Measurements from ENCODE around the gene RGS16.

RGS16 gene

DNA sequence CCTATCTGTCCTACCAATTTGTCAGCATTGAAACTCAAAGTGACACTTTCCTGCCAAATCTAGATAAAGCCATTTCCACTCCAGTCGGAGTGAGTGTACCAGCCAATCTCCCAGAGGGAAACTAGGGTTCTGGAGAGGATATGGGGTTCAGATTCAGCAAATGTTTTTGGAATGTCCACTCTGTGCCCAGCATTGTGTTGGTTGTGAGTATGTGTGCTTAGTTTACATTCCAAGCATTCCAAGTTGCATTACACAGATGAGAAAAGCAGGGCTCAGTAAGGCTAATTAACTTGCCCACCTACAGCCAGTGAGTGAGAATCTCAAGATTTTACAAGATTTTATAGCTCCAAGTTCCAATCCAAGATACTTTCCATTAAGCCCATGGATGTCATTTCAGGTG is 26.4 kb upstream of the RGS16 start:
- no peak for DNase-seq (ENCODE audit: low read depth in 4 of 4, low spot score in 1 of 4)

DNA sequence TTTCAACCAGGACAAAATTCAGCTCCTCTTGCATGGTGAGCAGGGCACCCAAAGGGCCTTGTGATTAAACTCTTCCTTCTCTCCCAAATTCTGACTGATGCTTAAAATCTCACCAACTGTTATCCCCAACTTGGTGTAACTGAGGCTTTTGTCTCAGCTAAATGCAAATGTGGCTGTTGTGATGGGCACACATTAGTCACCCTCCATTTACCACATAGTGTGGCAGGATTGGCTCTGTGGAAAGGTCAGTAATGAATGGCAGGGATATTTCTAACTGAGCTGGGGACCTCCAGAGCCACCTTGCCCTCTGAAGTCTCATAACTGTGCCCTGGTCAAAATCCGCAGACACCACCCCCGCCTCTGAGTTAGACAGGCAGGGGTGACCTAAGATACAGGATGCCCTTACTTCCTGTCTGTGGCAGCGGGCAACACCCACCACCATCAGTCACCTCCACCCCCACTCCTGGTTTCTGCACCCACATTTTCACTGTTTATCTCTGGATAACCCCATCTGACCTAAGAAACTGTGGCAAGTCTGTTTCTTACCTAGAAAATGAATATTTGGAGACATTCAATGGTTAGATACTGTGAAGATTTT is 25.4 kb upstream of the RGS16 start:
- DNase-seq (ENCODE audit: low read depth in 4 of 4, low spot score in 1 of 4): peak; percentile 9 to 59 (median 14)

DNA sequence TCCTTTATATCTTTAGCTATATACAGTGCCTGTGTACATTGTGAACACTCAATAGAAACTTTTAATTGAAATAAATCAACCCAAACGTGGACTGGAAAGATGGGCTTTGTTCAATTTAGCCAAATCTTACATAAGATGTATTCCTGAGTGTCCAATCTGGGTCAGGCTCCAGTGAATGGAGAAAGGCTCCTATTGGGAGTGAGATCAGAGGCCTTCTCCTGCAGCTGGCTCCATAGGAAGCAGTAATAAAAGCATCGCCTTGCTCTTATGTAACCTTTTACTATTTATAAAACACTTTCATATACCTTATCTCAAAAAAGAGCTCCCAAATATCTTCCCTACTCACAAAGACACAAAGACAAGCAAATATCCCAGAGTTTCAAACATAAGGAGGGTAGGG is 24.9 kb upstream of the RGS16 start:
- DNase-seq (ENCODE audit: low read depth in 4 of 4, low spot score in 1 of 4): no peak

DNA sequence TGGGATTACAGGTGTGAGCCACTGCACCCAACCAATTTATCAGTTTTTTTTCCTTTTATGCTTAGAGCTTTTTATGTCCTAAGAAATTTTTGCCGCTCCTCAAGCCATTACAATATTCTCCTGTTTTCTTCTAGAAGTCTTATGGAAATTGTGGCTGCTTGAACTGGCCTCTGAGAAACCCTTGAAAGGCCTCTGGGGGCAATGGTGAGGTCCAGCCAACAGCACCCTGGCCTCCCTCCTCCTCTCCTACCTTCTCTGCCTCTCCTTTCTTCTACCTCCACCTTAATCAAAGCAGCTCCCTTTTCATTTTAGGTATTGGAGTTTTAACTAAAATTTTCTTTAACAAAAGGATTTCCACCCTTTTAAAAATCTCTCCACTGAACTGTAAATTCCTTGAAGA is 24.5 kb upstream of the RGS16 start:
- DNase-seq (ENCODE audit: low read depth in 4 of 4, low spot score in 1 of 4): no peak

DNA sequence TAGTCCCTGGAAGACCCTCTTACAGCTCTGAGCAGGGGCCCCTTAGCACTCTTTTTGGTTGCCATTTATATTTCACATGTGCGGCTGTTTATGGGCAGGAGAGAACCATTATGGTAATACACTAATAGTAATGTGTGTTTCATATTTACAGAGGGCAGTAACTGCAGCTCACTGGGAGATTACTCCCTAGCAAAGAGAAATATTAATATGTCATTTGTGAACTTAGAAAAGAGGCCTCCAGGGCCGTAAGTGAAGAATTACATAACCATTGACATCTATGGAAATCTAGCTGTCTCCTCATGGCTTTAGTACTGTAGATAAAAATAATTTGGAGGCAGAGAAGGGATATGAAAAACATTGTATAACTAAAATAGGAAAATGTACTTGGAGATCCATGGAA is 23.4 kb upstream of the RGS16 start:
- DNase-seq (ENCODE audit: low read depth in 4 of 4, low spot score in 1 of 4): no peak

DNA sequence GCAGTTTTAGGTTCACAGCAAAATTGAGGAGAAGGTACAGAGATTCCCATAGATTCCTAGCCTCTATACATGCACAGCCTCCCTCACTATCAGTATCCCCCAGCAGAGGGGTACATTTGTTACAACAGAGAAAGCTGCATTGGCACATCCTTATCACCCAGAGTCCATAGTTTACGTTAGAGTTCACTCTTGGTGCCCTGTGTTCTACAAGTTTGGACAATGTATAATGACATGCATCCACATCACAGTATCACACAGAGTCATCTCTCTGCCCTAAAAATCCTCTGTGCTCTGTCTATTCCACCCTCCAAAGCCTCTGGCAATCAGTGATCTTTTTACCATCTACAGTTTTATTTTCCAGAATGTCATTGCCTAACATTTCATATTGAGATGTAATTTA is 22.3 kb upstream of the RGS16 start:
- DNase-seq (ENCODE audit: low read depth in 4 of 4, low spot score in 1 of 4): no peak

DNA sequence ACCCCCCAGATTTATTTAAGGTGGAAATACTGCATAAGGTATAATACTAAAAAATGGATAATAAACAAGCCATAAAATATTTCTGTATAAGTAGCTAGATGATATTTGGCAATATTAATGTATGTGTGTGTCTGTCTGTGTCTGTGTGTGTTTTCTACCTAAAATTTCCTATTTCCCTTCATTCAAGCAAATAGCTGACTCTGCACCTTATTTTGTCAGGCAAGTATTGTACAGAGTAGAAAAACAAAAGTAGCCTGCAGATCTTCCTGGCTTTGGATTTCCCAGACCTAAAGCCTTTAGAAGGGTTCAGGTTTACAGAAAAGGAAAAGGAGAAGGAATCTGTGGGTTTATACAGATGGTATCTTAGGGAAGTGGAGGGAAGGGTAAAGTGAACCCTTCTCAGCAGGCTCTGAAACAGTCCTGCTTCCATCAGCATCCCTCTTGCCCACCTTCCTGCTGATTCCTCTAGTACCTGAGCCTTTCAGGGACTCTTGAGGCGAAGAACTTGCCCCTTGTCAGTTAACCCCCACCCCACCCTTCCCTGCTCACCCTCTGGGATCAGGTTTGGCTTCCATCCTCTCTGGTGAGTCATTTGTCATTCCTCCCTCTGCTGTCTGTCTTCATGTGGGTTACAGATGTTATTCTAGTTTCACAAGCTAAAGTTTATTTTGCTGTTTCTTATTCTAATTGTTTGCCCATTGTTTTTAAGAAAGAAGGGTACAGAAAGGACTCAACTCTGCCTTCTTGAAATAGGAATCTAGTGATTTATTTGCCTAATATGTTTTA is 21.7 kb upstream of the RGS16 start:
- no peak for DNase-seq (ENCODE audit: low read depth in 4 of 4, low spot score in 1 of 4)

DNA sequence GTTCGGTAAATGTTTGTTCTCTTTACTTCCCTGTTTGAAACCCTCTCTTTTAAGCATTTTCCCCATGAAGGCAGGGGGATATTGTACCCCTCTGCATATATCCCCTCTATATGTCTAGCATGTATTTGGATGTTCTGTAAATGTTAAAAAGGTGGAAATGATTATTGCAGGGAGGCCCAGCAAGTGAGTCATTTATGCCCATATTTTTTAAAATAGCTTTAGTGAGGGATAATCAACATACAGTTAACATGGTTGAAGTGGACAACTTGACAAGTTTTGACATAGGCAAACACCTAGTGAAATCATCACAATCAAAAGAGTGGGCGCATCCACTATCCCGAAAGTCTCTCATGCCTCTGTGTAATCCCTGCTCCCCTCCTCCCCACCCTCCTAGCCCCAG is 20.8 kb upstream of the RGS16 start:
- no peak for DNase-seq (ENCODE audit: low read depth in 4 of 4, low spot score in 1 of 4)

DNA sequence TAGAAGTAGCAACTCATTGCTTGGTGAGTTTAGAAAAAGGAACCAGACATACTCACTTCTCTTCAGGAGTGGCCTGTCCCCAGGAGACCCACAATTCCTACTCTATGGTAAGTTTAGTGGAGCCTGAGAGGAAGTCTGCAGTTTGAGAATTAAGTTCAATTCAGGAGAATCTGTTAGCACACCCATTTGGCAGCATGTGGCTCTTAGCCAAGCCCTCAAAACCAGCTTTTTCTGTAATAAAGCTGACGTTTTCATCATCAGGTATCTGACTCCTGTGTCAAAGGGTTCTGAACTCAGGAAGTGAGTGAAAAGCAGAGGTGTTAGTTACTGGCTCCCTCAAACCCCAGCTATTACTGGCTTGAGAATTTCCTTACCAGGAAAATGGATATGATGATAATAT is 20.4 kb upstream of the RGS16 start:
- no peak for DNase-seq (ENCODE audit: low read depth in 4 of 4, low spot score in 1 of 4)

DNA sequence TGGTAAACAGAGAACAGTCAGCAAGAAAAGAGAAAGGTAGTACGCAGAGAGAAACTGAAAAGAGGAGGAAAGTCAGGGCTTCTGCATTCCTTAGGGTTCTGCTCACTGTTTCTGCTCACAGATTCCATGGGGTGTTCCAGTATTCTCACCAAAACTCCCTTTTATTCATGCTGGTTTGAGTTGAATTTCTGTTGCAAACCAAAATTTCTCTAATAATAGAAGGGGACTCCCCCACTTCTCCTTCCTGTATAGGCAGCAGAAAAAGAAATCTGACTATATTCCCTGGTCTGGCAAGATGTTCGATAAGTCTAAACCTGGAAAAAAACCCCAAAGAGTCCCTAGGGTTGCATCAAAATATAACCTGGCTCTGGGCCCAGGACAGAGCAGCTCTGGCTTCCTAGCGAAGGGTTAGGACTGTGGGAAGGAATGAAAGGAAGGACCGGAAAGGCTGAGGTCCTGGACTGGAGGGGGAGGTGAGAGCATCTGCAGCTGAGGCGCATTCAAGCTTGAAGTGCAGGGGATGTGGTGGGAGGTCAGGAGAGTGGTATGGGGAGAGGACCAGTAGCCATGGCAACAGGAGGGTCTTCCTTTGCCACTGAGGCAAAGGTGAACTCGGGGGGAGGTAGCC is 18.8 kb upstream of the RGS16 start:
- DNase-seq (ENCODE audit: low read depth in 4 of 4, low spot score in 1 of 4): no peak

DNA sequence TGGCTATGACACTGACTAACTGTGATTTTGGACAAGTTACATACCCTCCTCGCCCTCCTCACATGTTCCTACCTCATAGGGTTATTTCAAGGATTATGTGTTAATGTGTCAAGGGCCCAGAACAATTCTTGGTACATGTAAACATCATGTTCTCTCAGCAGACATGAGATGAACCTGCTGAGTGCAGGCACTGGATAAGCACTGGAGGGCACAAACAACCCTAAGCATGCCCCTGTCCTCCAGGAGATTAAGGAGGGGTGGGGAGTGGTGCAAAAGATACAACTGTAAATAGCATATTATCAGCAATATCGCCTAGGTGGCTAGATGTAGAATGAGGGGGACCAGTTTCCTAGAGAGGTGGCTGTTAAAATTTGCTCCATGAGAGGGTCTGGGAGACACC is 17.7 kb upstream of the RGS16 start:
- DNase-seq (ENCODE audit: low read depth in 4 of 4, low spot score in 1 of 4): no peak

DNA sequence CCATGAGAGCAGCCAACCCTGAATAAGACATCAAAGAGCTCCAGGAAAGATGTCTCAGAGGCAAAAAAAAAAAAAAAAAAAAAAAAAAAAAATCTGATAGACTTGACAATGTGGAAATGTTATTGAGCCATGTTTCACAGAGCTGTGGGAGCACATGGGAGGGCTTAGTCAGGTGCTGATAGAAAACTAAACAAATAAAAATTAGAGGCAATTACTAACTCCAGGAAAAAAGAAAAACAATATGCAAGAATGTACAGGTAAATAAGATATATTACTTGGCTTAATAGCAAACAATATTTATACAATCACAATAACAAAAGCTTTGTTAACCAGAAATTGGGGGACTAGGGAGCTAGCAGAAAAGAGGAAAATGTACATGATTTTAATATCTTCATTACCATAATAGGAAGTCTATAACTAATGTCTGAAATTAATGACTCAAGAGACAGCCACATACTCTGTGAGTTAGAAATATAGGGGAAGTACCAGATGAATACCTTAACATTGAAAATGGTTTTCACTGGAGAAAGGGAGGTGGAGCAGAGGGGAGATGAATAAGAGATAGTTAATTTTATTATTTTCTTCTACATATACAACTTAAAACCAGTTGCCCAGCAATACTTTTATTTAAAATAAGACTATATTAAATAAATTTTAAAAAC is 16.9 kb upstream of the RGS16 start:
- DNase-seq (ENCODE audit: low read depth in 4 of 4, low spot score in 1 of 4): no peak

DNA sequence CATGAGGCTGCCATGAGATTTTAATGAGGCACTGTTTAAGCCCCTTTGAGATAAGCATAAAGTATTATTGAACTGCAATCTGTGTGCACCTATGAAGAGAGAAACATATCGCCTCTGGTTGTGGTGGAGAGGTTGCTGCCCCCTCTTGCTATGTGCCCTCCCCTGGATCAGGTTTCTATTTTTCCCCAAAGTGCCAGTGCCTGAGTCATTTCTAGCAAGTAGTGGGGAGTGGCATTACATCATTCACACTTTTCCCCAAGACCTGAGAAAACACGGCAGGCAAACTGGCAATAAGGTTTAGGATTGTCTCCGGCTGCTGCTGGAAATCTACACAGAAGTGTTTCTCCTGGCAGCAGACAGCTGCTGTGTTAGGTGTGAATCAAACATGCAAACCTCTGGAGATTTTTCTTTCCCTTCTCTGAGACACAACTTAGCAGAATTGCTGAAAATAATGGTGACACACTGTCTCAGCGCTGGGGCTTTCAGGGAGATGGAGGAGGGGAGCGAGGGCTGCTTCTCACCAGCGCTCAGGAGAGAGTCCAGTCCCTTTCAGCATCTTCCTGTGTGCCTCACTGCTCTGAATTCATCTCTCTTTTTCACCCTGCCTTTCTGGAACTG is 13.7 kb upstream of the RGS16 start:
- no peak for DNase-seq (ENCODE audit: low read depth in 4 of 4, low spot score in 1 of 4)

DNA sequence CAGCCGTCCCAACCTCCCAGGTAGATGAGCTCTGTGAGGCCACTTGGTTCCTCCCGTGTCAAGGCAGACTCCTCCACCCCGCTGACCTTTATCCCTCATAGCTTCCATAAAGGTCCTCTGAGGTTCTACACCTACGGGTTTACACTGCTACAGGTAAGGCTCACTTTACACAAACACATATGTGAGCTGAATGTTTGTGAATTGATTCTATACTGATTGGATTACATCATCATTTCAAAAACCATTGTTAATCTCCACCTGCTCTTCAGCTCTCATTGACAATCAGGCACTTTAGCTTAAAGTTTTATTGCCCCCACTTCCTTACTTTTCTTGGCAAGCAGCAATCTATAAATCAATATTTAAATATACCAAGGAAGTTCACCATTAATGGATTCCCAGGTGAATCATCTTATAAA is 12.8 kb upstream of the RGS16 start:
- DNase-seq (ENCODE audit: low read depth in 4 of 4, low spot score in 1 of 4): no peak

DNA sequence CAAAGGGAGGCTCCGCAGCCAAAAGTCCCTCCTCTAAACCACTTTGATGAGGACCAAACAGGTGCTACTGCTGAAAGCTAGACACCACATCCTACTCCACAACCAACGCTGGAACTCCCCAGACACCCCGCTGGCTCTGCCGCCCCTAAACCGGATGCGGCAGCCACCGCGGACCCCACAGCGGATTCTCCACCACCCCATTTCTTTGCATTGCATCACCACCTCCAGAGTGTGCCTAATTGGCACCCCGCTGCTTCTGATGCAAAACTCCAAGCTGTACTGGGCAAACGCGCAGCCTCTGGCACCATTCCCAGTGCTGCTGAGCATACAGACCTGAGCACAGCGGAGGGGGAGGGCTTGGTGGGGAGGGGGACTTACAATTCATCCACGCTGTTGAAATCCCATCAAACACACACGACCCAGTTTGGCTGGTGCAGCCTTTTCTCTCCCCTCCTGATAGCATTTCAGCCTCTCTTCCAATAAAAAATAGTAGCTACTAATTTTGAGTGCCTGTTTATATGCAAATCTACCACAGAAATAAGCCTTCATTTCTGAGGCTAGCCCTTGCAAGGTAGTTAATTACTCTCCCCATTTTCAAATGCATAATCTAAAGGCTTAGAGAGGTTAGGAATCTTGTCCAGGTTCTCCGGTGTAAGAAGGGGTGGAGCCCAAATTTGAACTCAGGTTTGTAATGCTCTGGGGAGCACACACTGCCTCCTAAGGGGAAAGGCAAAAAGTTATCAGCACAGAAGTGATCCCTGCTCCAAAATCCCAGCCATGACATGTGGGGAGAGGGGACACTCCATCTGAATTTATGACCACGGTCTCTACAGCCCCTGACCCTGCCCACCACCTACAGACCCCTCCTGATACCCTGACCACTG is 12.2 kb upstream of the RGS16 start:
- peak; percentile 41 to 71 (median 48) for DNase-seq (ENCODE audit: low read depth in 4 of 4, low spot score in 1 of 4)

DNA sequence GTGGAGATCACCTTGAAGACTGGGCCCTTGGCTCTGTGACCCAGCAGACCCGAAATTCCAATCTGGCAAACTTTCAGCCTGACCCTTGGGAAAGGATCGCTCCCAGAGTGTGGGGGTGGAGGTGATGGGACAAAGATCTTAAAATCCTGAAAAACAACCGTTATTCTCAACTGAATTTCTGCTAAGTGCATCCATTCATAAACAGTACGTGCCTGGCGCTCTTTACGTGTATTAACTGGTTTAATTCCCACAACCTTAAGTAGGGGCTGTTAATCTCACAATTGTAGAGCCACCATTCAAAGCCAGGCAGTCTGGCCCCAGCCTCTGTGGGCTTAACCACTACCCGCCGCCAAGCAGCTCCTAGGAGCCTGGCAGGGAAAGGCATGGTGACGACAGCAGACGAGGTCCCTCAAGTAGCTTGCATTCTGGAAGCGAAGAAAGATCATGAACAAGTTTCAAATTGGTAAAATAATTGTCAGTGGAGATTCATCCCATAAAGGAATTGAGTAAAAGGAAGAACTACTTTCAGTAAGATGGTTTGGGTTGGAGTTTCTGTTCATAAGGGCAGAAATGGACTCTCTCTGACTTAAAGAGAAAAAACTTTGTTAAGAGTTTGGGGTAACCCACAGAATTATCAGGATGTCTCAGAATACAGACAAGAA is 11.4 kb upstream of the RGS16 start:
- DNase-seq (ENCODE audit: low read depth in 4 of 4, low spot score in 1 of 4): no peak

DNA sequence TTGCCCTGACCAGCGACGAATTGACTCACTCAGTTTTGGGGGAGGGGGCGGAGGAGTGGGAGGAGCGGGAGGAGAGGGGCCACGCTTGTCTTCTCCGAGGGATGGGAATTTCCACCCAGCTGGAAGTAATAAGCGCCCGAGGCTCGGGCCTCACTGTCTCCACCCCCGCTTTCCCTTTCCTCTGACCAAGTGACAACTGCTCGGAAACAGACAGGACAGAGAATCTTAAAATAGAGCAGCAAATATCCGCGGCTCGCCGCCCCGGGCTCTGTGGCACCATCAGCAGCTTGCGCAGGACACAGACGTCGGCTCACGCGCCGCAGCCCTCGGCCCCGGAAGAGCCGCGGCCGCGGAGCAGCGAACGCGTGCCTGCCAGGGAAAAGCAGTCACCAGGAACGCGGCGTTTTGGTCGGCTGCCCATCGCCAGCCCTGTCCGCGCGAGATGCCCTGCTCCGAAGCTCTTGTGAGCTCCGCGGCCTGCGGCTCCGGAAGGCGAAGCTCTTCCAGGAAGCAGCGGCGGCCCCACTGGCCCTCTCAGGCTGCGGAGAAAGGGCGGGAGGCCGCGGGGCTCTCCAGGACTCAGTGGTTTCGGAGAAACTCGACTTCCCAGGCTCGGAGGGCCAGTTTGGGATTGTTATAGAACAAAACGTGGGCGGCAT is 10.7 kb upstream of the RGS16 start:
- DNase-seq (ENCODE audit: low read depth in 4 of 4, low spot score in 1 of 4): peak in 3 of 4 experiments; percentile 28 to 44 (median 32)

DNA sequence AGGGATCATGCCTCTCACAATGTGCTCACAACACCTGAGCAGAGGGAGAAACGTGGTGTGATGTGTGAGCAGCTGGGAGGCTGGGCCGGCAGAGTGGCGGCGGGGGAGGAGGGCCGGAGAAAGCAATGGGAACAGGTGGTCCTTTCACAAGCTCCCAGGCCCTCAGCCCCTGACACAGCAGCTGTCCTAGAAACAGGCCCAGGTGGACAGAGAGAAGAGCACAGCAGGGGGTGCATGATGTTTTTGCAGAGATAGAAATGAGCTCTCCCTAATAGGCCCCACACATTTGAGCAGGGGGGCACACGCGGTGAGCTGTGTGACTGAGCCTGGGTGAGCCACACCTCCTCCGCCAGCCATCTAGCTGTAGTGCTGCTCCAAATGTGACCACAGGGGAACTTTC is 7.6 kb upstream of the RGS16 start:
- no peak for DNase-seq (ENCODE audit: low read depth in 4 of 4, low spot score in 1 of 4)

DNA sequence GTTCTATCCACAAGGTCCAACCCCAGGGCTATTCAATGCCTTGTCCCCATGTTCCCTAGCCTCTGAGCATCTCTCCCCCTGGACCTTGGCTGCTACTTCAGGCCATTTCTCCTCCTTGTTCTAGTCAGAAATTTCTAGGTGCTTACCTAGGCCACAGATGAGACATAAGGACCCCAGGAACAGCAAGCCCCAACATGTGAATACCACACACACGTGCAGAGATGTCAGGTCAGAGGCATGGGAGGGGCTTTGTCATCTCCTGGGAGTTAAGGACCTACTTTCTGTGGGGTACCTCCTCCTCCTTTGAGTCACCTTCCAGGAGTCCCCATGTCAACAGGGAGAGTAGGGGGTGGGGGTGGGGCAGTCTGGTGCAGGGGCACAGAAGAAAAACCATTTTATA is 7.1 kb upstream of the RGS16 start:
- no peak for DNase-seq (ENCODE audit: low read depth in 4 of 4, low spot score in 1 of 4)

All from stimulated activated CD4-positive, alpha-beta T cell treated with anti-CD3 and anti-CD28 coated beads, Interleukin-1b, Interleukin-23, amount 100 ng/mL, for 24 hours (primary cell).